ENCODE results near the gene DEPP1. TPM values are rescaled to one million over a fixed set of nuclear protein-coding genes. Genes with fewer than 3 reads are reported as not detected.

The DEPP1 gene
- total RNA-seq, 2 experiments from 2014 or later: not detected

Other genes with a start within 250 kb of the DEPP1 start
- not detected for gene TMEM72, start 67.5 kb downstream of the DEPP1 start, total RNA-seq
- 1 to 10 TPM in 1 of 2 experiments, under 1 TPM in 1; 0.76 to 1.6 TPM for gene RASSF4, start 19.0 kb downstream of the DEPP1 start, total RNA-seq
- gene ZNF22, start 22.1 kb upstream of the DEPP1 start, total RNA-seq: 10 to 100 TPM; 44.6 to 45.2 TPM